ENCODE measurements around the gene YEATS2.

The YEATS2 gene

GRCh38 chr3:183829466-183829865 lies 131.9 kb downstream of the YEATS2 start:
- Histone ChIP-seq H3K4me3 (no peak overlapping the region), H3K27ac (no peak overlapping the region)
- TF ChIP-seq CTCF (IDR thresholded peaks at IDR 0.05) = no peak
- DNase-seq (ENCODE audit: low spot score) = no peak

- TF ChIP-seq CTCF (IDR thresholded peaks at IDR 0.05) = no peak
- H3K4me3 ChIP-seq = no peak overlapping the region
- no peak for DNase-seq (ENCODE audit: low spot score)
- H3K27ac ChIP-seq = no peak overlapping the region
Measured at GRCh38 chr3:183830187-183830586, 132.6 kb downstream of the YEATS2 start.

- Histone ChIP-seq H3K4me3 (no peak overlapping the region), H3K27ac (no peak overlapping the region)
- no peak for TF ChIP-seq CTCF (IDR thresholded peaks at IDR 0.05)
- no peak for DNase-seq (ENCODE audit: low spot score)
Measured at GRCh38 chr3:183833516-183833915, 135.9 kb downstream of the YEATS2 start.

GRCh38 chr3:183837390-183837789 lies 139.8 kb downstream of the YEATS2 start:
- Histone ChIP-seq H3K27ac (no peak overlapping the region), H3K4me3 (no peak overlapping the region)
- TF ChIP-seq CTCF (IDR thresholded peaks at IDR 0.05) = no peak
- DNase-seq (ENCODE audit: low spot score) = no peak

- no peak for TF ChIP-seq CTCF (IDR thresholded peaks at IDR 0.05)
- H3K4me3 ChIP-seq = no peak overlapping the region
- DNase-seq (ENCODE audit: low spot score) = no peak
- H3K27ac ChIP-seq = no peak overlapping the region
Measured at GRCh38 chr3:183837894-183838293, 140.3 kb downstream of the YEATS2 start.

GRCh38 chr3:183839751-183840150 lies 142.2 kb downstream of the YEATS2 start:
- no peak for DNase-seq (ENCODE audit: low spot score)
- Histone ChIP-seq H3K27ac (no peak overlapping the region), H3K4me3 (no peak overlapping the region)
- TF ChIP-seq CTCF (IDR thresholded peaks at IDR 0.05) = no peak

GRCh38 chr3:183844606-183845005 lies 147.0 kb downstream of the YEATS2 start:
- no peak overlapping the region for H3K27ac ChIP-seq
- TF ChIP-seq CTCF (IDR thresholded peaks at IDR 0.05) = no peak
- DNase-seq (ENCODE audit: low spot score) = no peak
- H3K4me3 ChIP-seq = no peak overlapping the region
